Neural crest cell (in vitro differentiated cells): Measurements from ENCODE around the gene MXD1. TPM values are rescaled to one million over a fixed set of nuclear protein-coding genes. Genes with fewer than 3 reads are reported as not detected.

ENCODE experiments used
- DNase-seq: peaks from one replicate; pipeline ENCODE4 v3.0.0; 2021; ENCODE audit warnings: low read depth, mixed read lengths, low spot score
- H3K27ac Mint-ChIP-seq: one replicate; pipeline ENCODE4 v1.8.0; 2021; ENCODE audit warnings: mild to moderate bottlenecking, mixed read lengths; ENCODE audit not compliant: unreplicated experiment
- H3K27me3 Mint-ChIP-seq: 2 replicates; pipeline ENCODE4 v1.8.0; 2021; ENCODE audit warnings: low read depth, mild to moderate bottlenecking, mixed read lengths
- H3K36me3 Mint-ChIP-seq: 2 replicates; pipeline ENCODE4 v1.8.0; 2021; ENCODE audit warnings: low read depth, mild to moderate bottlenecking, mixed read lengths
- H3K4me1 Mint-ChIP-seq: 2 replicates; pipeline ENCODE4 v1.8.0; 2021; ENCODE audit warnings: mixed read lengths
- H3K4me3 Mint-ChIP-seq: one replicate; pipeline ENCODE4 v1.8.0; 2021; ENCODE audit warnings: mild to moderate bottlenecking, mixed read lengths
- H3K9me3 Mint-ChIP-seq: 2 replicates; pipeline ENCODE4 v1.8.0; 2021; ENCODE audit warnings: mixed read lengths
- total RNA-seq: library from RNA; stranded (reverse); gene quantifications from 2 replicates; pipeline ENCODE4 v1.2.1, GENCODE V29; 2021
- TF ChIP-seq, protein P1 (sequence below): fragments of 200-600 bp; sonication (generic); conservative IDR thresholded peaks from 2 replicates; pipeline ENCODE4 v1.5.0; 2021; ENCODE audit warnings: antibody characterized with exemption, mild to moderate bottlenecking

Gene MXD1
- total RNA-seq, 1 donor from 2014 or later: 4.9 TPM

DNA sequence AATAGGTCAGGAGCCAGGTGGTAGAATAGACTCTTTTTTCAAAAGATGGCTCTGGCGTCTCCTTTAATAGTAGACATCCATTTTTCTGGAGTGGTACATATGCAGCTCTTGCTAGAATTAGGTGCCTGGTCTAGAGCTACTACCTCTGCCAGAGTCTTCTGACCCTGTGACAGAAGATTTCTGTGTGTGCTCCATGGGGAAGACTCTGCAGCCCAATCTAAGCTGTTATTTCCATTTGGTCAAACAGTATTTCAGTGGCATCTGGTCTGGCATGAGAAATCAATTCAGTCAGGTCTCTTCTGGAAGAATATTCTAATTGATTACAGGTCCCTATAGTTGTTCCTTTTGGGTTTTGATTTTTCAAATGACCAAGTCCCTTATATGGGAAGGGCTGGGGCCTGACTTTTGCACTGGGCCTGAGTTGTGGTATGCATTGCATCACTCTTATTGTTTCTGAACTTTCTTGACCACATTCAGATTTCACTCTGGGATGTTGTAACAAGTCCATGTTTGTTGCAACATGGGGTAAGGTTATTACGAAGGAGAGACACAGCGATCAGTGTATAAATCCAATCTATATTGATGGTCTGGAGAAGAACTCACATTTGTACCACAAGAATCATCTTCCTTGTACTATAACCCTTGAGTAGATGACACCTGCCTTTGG is 12.1 kb downstream of the MXD1 start:
- Mint-ChIP-seq H3K4me1 (no peaks in the 10 kb centered on the region), H3K4me3 (no peak overlapping the region), H3K27ac (no peak overlapping the region), H3K27me3 (no peaks in the 10 kb centered on the region), H3K9me3 (no peaks in the 10 kb centered on the region), H3K36me3 (no peaks in the 10 kb centered on the region)
- no peak for DNase-seq
- TF ChIP-seq, protein P1, sequence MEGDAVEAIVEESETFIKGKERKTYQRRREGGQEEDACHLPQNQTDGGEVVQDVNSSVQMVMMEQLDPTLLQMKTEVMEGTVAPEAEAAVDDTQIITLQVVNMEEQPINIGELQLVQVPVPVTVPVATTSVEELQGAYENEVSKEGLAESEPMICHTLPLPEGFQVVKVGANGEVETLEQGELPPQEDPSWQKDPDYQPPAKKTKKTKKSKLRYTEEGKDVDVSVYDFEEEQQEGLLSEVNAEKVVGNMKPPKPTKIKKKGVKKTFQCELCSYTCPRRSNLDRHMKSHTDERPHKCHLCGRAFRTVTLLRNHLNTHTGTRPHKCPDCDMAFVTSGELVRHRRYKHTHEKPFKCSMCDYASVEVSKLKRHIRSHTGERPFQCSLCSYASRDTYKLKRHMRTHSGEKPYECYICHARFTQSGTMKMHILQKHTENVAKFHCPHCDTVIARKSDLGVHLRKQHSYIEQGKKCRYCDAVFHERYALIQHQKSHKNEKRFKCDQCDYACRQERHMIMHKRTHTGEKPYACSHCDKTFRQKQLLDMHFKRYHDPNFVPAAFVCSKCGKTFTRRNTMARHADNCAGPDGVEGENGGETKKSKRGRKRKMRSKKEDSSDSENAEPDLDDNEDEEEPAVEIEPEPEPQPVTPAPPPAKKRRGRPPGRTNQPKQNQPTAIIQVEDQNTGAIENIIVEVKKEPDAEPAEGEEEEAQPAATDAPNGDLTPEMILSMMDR: no peak

DNA sequence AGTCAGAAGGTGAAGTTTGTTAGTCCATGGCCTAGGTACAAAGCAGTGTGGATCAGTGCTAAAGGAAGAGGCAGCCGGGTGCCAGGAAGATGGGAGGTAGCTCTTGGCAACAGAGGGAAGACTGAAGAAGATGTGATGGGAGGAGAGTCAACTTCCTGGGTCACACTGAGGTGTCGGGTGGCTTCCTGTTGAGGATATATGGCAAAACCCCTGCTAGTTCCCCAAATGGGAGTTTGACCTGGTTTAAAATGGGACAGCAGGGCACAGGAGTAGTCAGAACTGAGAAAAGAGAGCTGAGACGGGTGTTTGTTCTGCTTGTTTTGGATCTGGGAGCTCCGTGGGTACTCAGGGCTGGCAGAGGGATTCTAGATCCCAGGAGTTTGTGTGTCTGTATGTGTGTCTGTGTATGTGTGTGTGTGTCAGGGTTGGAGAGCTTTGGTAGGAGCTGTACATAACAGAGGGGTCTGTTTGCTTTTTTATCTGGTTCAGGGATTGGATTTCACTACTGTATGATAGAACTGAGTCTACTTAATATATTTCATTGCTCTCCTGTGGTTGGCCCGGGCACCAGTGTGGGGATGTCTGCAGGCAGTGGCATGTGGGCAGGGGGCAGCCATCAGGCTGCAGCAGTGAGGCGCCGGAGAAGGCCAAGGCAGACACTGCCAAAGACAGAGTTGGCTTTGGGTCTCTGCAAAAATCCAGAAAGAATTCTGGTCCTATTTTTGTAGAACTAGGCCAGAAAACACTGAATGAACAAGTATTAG is 17.1 kb downstream of the MXD1 start:
- H3K9me3 Mint-ChIP-seq: no peaks in the 10 kb centered on the region
- H3K4me3 Mint-ChIP-seq: no peak overlapping the region
- H3K27me3 Mint-ChIP-seq: no peaks in the 10 kb centered on the region
- H3K27ac Mint-ChIP-seq: no peak overlapping the region
- DNase-seq: no peak
- H3K4me1 Mint-ChIP-seq: no peaks in the 10 kb centered on the region
- TF ChIP-seq, protein P1: no peak
- H3K36me3 Mint-ChIP-seq: peaks cover 4% of the 10 kb centered on the region

DNA sequence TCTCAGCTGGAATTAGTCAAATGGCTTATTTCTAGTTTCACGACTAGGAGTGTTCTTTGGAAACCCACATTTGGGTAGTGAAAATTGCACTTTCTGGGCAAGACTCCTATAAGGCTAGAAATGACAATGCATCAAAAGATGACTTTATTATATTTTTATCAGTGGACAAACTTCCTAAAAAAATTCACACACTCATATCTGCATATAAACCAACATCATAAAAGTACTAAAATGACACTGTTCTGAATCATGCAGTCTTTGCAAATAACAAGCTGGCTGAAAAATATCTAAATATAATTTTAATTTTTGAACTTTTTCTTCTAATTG is 17.6 kb downstream of the MXD1 start:
- Mint-ChIP-seq H3K9me3 (no peaks in the 10 kb centered on the region), H3K4me1 (no peaks in the 10 kb centered on the region), H3K4me3 (no peak overlapping the region), H3K27me3 (no peaks in the 10 kb centered on the region), H3K27ac (no peak overlapping the region), H3K36me3 (peaks cover 4% of the 10 kb centered on the region)
- TF ChIP-seq, protein P1: no peak
- DNase-seq: no peak

DNA sequence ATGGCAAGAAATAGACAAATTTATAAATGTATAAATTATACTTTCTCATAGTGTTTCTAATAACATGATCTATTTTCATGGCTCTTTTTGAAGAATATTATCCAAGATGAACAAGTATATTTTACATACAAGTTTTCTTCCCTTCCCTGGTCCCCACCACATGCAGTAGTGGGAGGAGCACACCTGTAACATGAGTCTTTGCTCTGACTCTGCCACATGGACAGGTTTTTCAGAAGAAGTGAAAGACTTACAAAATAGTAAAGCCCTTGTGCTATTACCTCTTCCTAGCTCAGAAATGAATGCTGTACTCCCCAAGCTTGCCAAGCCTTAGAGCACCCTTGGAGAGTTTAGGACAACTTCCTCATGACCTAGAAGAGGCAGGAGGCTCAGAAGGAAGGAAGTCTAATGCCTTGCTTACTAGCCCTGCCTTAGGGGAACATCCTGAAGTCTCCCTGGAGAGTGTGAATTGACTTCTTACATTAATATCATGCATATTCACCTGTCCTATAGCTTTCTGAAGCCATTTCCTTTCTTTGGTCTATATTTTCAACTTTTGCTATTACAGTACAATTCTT is 18.4 kb downstream of the MXD1 start:
- TF ChIP-seq, protein P1: no peak
- no peak for DNase-seq
- H3K36me3 Mint-ChIP-seq: peaks cover 8% of the 10 kb centered on the region
- H3K27me3 Mint-ChIP-seq: no peaks in the 10 kb centered on the region
- H3K4me3 Mint-ChIP-seq: no peak overlapping the region
- no peaks in the 10 kb centered on the region for H3K4me1 Mint-ChIP-seq
- no peak overlapping the region for H3K27ac Mint-ChIP-seq
- H3K9me3 Mint-ChIP-seq: no peaks in the 10 kb centered on the region

DNA sequence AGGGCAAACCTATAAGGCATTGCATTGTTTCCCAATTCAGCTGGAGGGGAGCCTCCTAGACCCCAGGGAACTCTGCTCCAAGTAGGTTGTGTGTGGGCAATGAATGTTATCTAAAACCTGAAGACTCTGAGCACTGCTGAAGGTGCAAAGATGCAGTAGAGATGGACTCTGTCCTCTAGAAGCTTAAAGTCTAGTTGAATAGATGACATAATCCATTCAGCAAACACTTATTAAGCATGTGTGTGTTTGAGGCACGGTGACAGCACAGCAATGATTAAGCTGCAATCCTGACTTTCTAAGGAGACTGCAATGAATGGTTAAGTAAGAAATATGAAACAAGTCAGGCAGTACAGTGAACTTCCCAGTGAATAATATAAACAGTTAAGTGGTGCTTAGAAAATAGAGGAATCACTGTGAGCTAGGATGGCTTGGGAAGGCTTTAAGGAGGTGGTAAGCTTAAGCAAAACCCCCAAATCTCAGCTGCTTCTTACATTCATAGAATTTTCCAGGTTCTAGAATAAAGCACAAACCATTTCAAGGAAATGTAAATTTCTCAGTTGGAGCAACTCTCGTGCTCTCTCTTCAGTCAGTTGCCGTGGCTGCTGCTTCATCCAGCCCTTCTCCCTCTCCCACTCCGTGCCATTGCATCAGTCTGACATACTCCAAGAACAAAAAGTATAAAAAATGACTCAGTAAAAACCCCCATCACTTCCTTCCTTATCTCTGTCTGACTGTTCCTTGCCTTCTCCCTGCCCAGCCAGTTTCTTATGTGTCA is 19.1 kb downstream of the MXD1 start:
- H3K9me3 Mint-ChIP-seq: no peaks in the 10 kb centered on the region
- TF ChIP-seq, protein P1: no peak
- H3K4me1 Mint-ChIP-seq: no peaks in the 10 kb centered on the region
- H3K36me3 Mint-ChIP-seq: peaks cover 10% of the 10 kb centered on the region
- no peaks in the 10 kb centered on the region for H3K27me3 Mint-ChIP-seq
- H3K27ac Mint-ChIP-seq: no peak overlapping the region
- DNase-seq: no peak
- no peak overlapping the region for H3K4me3 Mint-ChIP-seq
